B cell (primary cell): Measurements from ENCODE around the gene UCN2.

Experiments
- EZH2 ChIP-seq: IDR thresholded peaks from 2 replicates; pipeline ENCODE4 v1.6.1; 2012; ENCODE audit warnings: borderline replicate concordance, low read depth, mild to moderate bottlenecking, moderate library complexity, low read length; ENCODE audit not compliant: insufficient read depth, poor library complexity, severe bottlenecking
- TF ChIP-seq, protein P1 (sequence below): fragments of 200-600 bp; IDR thresholded peaks from one replicate; pipeline ENCODE4 v1.8.0; 2022; ENCODE audit warnings: antibody characterized with exemption, mild to moderate bottlenecking

DNA sequence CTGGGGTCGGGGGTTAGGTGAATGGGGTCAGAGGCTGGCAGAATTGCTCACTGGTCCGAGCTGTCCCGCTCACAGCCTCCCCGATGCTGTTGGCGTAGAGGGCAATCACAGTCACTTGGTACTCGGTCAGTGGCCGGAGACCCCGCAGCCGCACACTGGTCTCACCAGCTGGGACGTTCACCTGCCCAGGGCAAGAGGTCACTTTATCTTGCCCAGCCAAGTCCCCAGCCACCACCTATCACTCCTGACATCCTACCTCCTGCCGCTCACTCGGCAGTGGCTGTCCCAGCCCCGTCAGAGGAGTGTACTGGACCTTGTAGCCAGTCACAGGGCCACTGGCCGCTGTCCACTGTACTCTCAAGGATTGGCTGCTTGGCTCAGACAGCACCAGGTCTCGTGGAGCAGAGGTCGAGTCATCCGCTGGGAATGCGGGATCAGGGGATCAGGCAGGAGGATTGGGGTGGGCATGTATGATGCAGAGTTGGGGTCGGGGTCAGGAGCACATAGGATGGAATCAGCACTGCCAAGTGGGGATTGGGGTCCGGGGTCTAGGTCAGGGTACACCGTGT lies 29.0 kb upstream of the UCN2 start:
- TF ChIP-seq, protein P1, sequence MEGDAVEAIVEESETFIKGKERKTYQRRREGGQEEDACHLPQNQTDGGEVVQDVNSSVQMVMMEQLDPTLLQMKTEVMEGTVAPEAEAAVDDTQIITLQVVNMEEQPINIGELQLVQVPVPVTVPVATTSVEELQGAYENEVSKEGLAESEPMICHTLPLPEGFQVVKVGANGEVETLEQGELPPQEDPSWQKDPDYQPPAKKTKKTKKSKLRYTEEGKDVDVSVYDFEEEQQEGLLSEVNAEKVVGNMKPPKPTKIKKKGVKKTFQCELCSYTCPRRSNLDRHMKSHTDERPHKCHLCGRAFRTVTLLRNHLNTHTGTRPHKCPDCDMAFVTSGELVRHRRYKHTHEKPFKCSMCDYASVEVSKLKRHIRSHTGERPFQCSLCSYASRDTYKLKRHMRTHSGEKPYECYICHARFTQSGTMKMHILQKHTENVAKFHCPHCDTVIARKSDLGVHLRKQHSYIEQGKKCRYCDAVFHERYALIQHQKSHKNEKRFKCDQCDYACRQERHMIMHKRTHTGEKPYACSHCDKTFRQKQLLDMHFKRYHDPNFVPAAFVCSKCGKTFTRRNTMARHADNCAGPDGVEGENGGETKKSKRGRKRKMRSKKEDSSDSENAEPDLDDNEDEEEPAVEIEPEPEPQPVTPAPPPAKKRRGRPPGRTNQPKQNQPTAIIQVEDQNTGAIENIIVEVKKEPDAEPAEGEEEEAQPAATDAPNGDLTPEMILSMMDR: no peak
- no peak for TF ChIP-seq EZH2
